GM10266 (cell line): ENCODE data around the gene THPO.

ENCODE experiments used
- DNase-seq: peaks from one replicate; pipeline ENCODE4 v3.0.0; 2012; ENCODE audit errors: extremely low spot score
- CTCF ChIP-seq: IDR thresholded peaks from 2 replicates; pipeline ENCODE4 v1.5.1; 2012; ENCODE audit warnings: mild to moderate bottlenecking, low read depth; ENCODE audit not compliant: control insufficient read depth, insufficient read depth; ENCODE audit errors: missing control alignments

THPO gene

GRCh38 chr3:184391266-184391665, 13.3 kb upstream of the THPO start:
- no peak for DNase-seq
- no peak for TF ChIP-seq CTCF

- no peak for TF ChIP-seq CTCF
- DNase-seq: no peak
Measured at GRCh38 chr3:184389935-184390528, 12.0 kb upstream of the THPO start.

- DNase-seq: no peak
- TF ChIP-seq CTCF: no peak
Measured at GRCh38 chr3:184389384-184389783, 11.4 kb upstream of the THPO start.

GRCh38 chr3:184388936-184389230, 10.9 kb upstream of the THPO start:
- no peak for TF ChIP-seq CTCF
- no peak for DNase-seq

- TF ChIP-seq CTCF: no peak
- DNase-seq: no peak
Measured at GRCh38 chr3:184388164-184388935, 10.3 kb upstream of the THPO start.

- DNase-seq: no peak
- no peak for TF ChIP-seq CTCF
Measured at GRCh38 chr3:184387174-184387714, 9.2 kb upstream of the THPO start.

- DNase-seq: no peak
- no peak for TF ChIP-seq CTCF
Measured at GRCh38 chr3:184386047-184386806, 8.2 kb upstream of the THPO start.
